ENCODE measurements around the gene BAIAP2. TPM values are rescaled to one million over a fixed set of nuclear protein-coding genes. Genes with fewer than 3 reads are reported as not detected.

BAIAP2 gene
- total and polyA plus RNA-seq, 2 of the 13 experiments (the other 11 are each of a cell fraction or from before 2014, with no cell fraction given), result 22.5 to 24.0 TPM

GRCh38 chr17:81161972-81162371, 127.0 kb downstream of the BAIAP2 start:
- Histone ChIP-seq H3K27ac (ENCODE audit: extremely low read length, insufficient read depth, low read length) (no peak overlapping the region), H3K4me3 (replicated peaks in 1 of 3; ENCODE audit: insufficient read depth in 1 of 3, low read depth in 2 of 3, low read length in 3 of 3) (no peak overlapping the region), H3K4me1 (ENCODE audit: insufficient read depth, low read length) (peaks cover 24% of the 10 kb centered on the region), H3K9me3 (ENCODE audit: low read length) (no peaks in the 10 kb centered on the region), H3K36me3 (replicated peaks in 1 of 2; ENCODE audit: control insufficient read depth in 1 of 2, insufficient read depth in 2 of 2, low read length in 2 of 2) (no peaks in the 10 kb centered on the region), H4K20me1 (ENCODE audit: insufficient read depth, low read length) (no peaks in the 10 kb centered on the region), H3K4me2 (ENCODE audit: low read depth, low read length) (no peak overlapping the region), H2AFZ (ENCODE audit: low read length) (no peak overlapping the region), H3K27me3 (ENCODE audit: control insufficient read depth in 1 of 2, insufficient read depth in 2 of 2, low read length in 2 of 2) (no peaks in the 10 kb centered on the region), H3K79me2 (ENCODE audit: insufficient read depth, low read length) (no peaks in the 10 kb centered on the region), H3K9ac (ENCODE audit: insufficient read depth, low read depth, low read length) (no peak overlapping the region)
- CTCF ChIA-PET (ENCODE audit: low intra/inter-chr PET ratio, low total read pairs), result no interaction called here
- FAIRE-seq, result no peak
- in situ Hi-C loops (cut with HindIII; ENCODE audit: extremely low pct_ligation_motif_present, low pct_unique_long_range_greater_than_20kb) (no loop called here), intact Hi-C loops (cut with micrococcal nuclease; ENCODE audit: unreplicated experiment) (no loop called here)
- no TSS peak for BruUV-seq (replicated peaks)
- POLR2A ChIA-PET, result no interaction called here
- 97% methylated on average over 16 of the region's 16 CpGs for WGBS (ENCODE audit: low lambda C conversion rate)
- ATAC-seq, result no peak
- TF ChIP-seq ARHGAP35 (CRISPR knock-in tag; IDR thresholded peaks at IDR 0.05; ENCODE audit: borderline replicate concordance) (no peak), PCBP1 (IDR thresholded peaks at IDR 0.05; ENCODE audit: borderline replicate concordance, low read depth, low read length) (no peak), GZF1 (CRISPR knock-in tag; IDR thresholded peaks at IDR 0.05) (no peak), KAT8 (CRISPR knock-in tag; IDR thresholded peaks at IDR 0.05) (no peak), AKNA (CRISPR knock-in tag; IDR thresholded peaks at IDR 0.05; ENCODE audit: borderline replicate concordance) (no peak), KDM2A (CRISPR knock-in tag; IDR thresholded peaks at IDR 0.05; ENCODE audit: borderline replicate concordance, low read depth) (no peak), ZNF607 (CRISPR knock-in tag; IDR thresholded peaks at IDR 0.05; ENCODE audit: borderline replicate concordance) (no peak), HMGXB4 (CRISPR knock-in tag; IDR thresholded peaks at IDR 0.05; ENCODE audit: borderline replicate concordance in 1 of 2, low read depth in 1 of 2) (no peak), FOXO4 (CRISPR knock-in tag; conservative IDR thresholded peaks at IDR 0.05) (no peak), ZNF768 (CRISPR knock-in tag; IDR thresholded peaks at IDR 0.05) (no peak), CREM (IDR thresholded peaks at IDR 0.05) (no peak), CREM (CRISPR knock-in tag; IDR thresholded peaks at IDR 0.05) (no peak), ZNF747 (CRISPR knock-in tag; IDR thresholded peaks at IDR 0.05; ENCODE audit: borderline replicate concordance) (no peak)
- DNase-seq (ENCODE audit: low spot score), result no peak
